Fibroblast of skin of abdomen (primary cell): Measurements from ENCODE around the gene PRPF6.
A peak's percentile ranks its signal among the peaks of the same experiment; 100 is the strongest.

ENCODE experiments used
- DNase-seq: peaks from one replicate; pipeline ENCODE4 v3.0.0-alpha.2; 2013

PRPF6 gene

GRCh38 chr20:64077876-64078551 is 97.1 kb downstream of the PRPF6 start:
- no peak for DNase-seq

DNA sequence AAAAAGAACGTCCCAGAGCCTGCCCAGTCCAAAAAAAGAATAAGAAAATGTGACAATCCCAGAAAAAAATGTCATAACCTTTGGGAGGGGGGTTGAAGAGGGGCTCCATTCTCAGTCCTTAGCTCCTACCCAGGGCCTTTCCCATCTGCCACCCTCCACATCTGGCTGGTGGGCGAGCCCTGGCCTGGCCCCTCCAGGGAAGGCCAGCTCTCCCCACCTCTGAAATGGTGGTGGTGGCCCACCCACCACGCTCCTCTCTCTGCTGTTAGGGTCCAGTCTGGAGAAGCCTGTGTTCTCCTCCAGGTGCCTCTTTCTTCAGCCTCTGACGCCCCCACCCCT is 98.0 kb downstream of the PRPF6 start:
- no peak for DNase-seq

DNA sequence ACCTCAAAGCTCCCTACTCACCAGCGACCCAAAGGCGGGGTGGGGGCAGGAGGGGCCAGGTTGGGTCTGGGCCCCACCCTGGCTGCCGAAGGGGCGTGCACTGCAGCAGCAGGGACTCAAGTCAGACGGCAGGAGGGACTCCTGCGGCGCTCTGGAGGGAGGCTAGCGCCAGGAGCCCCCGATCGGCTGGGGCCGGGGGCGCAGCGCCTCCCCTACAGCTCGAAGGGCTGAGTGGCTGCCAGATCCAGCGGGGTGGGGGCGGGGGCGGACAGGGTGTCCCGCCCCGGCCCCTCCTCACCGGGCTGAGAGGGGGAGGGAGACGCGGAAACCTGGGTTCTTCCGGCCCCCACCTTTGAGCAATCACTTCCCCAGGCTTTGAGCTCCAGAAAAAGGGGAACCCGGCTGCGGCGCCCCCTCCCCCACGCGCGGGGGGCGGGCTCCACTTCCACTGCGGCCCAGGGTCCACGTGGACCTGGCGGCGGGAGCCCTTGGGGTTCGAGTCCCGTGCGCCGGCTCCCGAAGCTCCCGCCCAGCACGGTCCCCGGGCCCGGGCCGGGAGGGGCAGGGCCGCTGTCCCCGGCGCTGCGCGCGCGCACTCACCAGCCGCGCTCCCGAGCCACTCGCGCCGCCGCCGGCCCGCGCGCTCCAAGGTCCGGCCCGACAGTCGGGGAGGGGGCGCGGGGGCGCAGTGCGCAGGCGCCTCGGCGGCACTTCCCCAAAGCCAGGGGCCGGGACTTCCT is 98.5 kb downstream of the PRPF6 start, which contains the start of gene RGS19:
RGS19 (minus strand) TSS at position 246 of the 740 bp plus-strand sequence. CDS start 2,632 bp downstream, outside the sequence.
- peak; percentile 72 for DNase-seq

DNA sequence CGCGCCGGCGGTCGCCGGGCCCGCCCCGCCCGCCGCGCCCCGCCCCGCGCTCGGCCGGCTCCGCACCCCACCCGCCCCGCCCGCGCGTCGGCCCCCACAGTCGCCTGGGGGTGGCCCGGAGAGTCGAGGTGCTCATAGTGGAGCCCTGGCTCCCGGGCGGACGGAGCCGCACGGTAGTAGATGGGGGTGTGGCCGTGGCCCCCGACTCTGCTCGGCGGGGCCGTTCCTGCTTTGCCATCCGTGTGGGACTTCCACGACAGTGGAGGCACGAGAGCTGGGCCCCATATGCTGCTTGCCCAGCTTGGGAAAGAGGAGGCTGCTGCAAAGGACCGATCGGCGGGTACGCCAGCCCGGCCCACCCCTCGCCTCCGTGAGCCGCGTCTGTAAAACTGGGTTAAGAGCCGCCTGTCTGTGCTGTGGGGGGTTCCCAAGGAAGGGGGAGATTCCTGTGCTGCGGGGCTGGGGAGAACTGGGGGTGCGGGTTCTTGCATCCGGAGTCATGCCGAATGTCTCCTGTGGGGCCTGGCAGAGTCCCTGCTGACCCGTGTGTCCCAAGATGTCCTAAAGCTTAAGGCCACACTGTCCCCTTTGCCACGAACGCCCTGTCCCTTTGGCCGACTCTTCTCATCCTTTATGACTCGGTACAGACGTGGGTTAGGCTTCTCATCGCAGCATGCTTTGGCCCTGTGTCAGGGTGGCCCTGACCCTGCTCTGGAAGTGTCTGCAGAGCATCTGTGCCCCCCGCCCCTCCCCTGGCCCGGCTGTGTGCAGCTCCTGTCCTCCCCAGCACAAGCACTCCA is 99.3 kb downstream of the PRPF6 start, which contains the start of gene OPRL1:
OPRL1 (plus strand) TSS at position 70 of the 800 bp plus-strand sequence. CDS start 12,639 bp downstream, outside the sequence.
- DNase-seq: no peak

DNA sequence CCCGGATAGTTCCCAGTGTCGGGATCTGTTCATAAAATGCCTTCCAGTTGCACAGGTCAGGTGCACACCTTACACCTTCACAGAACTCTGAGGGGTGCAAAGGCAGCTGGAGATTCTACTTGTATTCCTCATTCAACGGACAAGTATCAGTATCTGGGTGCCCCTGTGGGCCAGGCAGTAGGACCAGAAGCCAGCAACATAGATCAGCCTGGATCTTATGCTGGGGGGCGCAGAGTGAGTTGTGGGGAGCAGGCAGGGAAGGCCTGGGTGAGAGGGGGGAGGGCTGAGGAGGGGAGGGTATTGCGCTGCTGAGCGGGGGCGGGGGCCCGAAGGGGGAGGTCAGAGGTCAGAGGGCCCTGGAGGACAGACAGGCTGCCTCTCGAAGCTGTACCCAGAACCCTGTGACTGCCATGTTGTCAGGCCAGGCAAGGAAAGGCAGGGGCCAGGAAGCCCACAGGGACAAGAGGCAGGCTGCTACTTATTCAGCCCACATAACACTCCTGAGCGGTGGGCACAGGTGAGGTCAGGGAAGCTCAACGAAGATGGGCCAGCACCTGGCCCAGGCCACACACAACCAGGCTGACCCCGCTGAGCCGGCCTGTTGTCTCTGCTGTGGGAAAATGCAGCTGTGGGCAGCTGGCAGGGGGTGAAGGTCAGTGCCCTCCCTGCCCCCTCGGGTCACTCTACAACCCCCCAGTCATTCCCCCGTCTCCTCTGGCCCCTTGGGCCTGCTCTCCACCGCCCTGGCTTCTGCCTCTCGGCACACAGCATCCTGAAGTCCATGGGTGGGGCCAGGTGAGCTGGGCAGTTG is 100.1 kb downstream of the PRPF6 start:
- no peak for DNase-seq

GRCh38 chr20:64081624-64081964 is 100.7 kb downstream of the PRPF6 start:
- DNase-seq: no peak

DNA sequence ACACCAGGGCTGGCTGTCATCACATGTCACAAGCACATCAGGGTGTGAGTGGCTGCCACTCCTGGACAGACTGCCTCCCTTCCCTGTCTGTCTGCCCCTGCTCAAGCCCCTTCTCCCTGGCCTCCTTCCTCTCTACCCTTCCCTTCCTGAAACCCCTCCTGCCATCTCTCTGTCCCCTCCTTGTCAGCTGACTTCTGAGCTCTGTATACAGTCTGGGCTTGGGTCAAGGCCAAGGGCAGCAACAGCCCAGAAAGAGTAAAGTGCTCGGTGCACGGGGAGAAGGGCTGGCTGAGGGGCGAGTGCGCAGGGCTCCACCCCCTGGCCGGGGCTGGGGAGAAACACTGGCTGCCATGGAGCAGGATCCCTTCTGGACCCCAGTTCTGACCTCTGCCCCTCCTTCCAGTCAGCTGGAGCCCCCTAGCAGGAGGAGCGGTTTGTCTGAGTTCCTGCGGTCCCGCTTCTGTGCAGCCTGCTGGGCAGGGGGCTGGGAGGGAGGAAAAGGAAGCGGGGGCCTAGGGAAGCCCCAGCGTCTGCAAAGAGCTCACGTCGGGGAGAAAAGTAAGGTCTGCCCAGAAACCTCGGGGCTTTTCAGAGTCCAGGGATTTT is 101.3 kb downstream of the PRPF6 start:
- no peak for DNase-seq
